ENCODE results near the gene UBN1.

Gene UBN1

GRCh38 chr16:4828567-4829321 is 18.5 kb upstream of the UBN1 start:
- ATAC-seq, result peak; percentile 46; the same call in 2 of the 3 replicates
- TF ChIP-seq ZFP3 (CRISPR knock-in tag; IDR thresholded peaks at IDR 0.05), result no peak
- no peak for TF ChIP-seq ZNF8 (CRISPR knock-in tag; IDR thresholded peaks at IDR 0.05)
- TF ChIP-seq RARB (CRISPR knock-in tag; IDR thresholded peaks at IDR 0.05), result no peak
- no peak for TF ChIP-seq SNAI2 (CRISPR knock-in tag; IDR thresholded peaks at IDR 0.05)
- TF ChIP-seq TCF4 (CRISPR knock-in tag; IDR thresholded peaks at IDR 0.05; ENCODE audit: borderline replicate concordance), result no peak
- no peak for TF ChIP-seq POU6F1 (CRISPR knock-in tag; IDR thresholded peaks at IDR 0.05; ENCODE audit: borderline replicate concordance, low read depth)
- no peak for TF ChIP-seq OSR1 (CRISPR knock-in tag; IDR thresholded peaks at IDR 0.05)
- no peak for TF ChIP-seq ZC3H10 (CRISPR knock-in tag; IDR thresholded peaks at IDR 0.05)
- TF ChIP-seq ISL1 (CRISPR knock-in tag; IDR thresholded peaks at IDR 0.05), result no peak

GRCh38 chr16:4830408-4830807 is 16.9 kb upstream of the UBN1 start:
- TF ChIP-seq GLIS3 (CRISPR knock-in tag; IDR thresholded peaks at IDR 0.05), result no peak
- no peak for TF ChIP-seq ZNF70 (CRISPR knock-in tag; IDR thresholded peaks at IDR 0.05)
- TF ChIP-seq TCF4 (CRISPR knock-in tag; IDR thresholded peaks at IDR 0.05; ENCODE audit: borderline replicate concordance), result no peak
- no peak for TF ChIP-seq ZC3H10 (CRISPR knock-in tag; IDR thresholded peaks at IDR 0.05)
- TF ChIP-seq SNAI2 (CRISPR knock-in tag; IDR thresholded peaks at IDR 0.05), result no peak
- no peak for TF ChIP-seq PPARA (CRISPR knock-in tag; IDR thresholded peaks at IDR 0.05; ENCODE audit: borderline replicate concordance)
- TF ChIP-seq ZNF8 (CRISPR knock-in tag; IDR thresholded peaks at IDR 0.05), result no peak
- TF ChIP-seq ARNTL (CRISPR knock-in tag; IDR thresholded peaks at IDR 0.05; ENCODE audit: borderline replicate concordance, low read depth), result no peak
- TF ChIP-seq TSHZ2 (CRISPR knock-in tag; IDR thresholded peaks at IDR 0.05), result no peak
- TF ChIP-seq ZFP3 (CRISPR knock-in tag; IDR thresholded peaks at IDR 0.05), result no peak
- TF ChIP-seq CSDC2 (CRISPR knock-in tag; IDR thresholded peaks at IDR 0.05), result no peak
- no peak for TF ChIP-seq OSR1 (CRISPR knock-in tag; IDR thresholded peaks at IDR 0.05)
- no peak for TF ChIP-seq TOX (CRISPR knock-in tag; IDR thresholded peaks at IDR 0.05; ENCODE audit: borderline replicate concordance)
- TF ChIP-seq CSRNP3 (CRISPR knock-in tag; IDR thresholded peaks at IDR 0.05), result no peak
- ATAC-seq, result no peak

GRCh38 chr16:4831616-4832015 is 15.7 kb upstream of the UBN1 start:
- no peak for TF ChIP-seq ARNTL (CRISPR knock-in tag; IDR thresholded peaks at IDR 0.05; ENCODE audit: borderline replicate concordance, low read depth)
- no peak for TF ChIP-seq ZNF565 (CRISPR knock-in tag; conservative IDR thresholded peaks at IDR 0.05; ENCODE audit: low read depth)
- no peak for ATAC-seq

- no peak for ATAC-seq
- no peak for TF ChIP-seq TOX (CRISPR knock-in tag; IDR thresholded peaks at IDR 0.05; ENCODE audit: borderline replicate concordance)
- no peak for TF ChIP-seq PATZ1 (CRISPR knock-in tag; IDR thresholded peaks at IDR 0.05; ENCODE audit: borderline replicate concordance)
- TF ChIP-seq ZC3H10 (CRISPR knock-in tag; IDR thresholded peaks at IDR 0.05), result no peak
- TF ChIP-seq ZNF565 (CRISPR knock-in tag; conservative IDR thresholded peaks at IDR 0.05; ENCODE audit: low read depth), result no peak
- no peak for TF ChIP-seq GLIS3 (CRISPR knock-in tag; IDR thresholded peaks at IDR 0.05)
- TF ChIP-seq OSR1 (CRISPR knock-in tag; IDR thresholded peaks at IDR 0.05), result no peak
- TF ChIP-seq ZFP30 (CRISPR knock-in tag; IDR thresholded peaks at IDR 0.05), result no peak
- TF ChIP-seq TCF4 (CRISPR knock-in tag; IDR thresholded peaks at IDR 0.05; ENCODE audit: borderline replicate concordance), result no peak
- TF ChIP-seq PPARA (CRISPR knock-in tag; IDR thresholded peaks at IDR 0.05; ENCODE audit: borderline replicate concordance), result no peak
- TF ChIP-seq ZFP3 (CRISPR knock-in tag; IDR thresholded peaks at IDR 0.05), result no peak
Observed at GRCh38 chr16:4832698-4833343, 14.5 kb upstream of the UBN1 start.
